PC-3 (cell line): ENCODE data around the gene CCDC8.

Experiments used
- EZH2 ChIP-seq: fragments of 300-600 bp; sonication (generic); IDR thresholded peaks from one replicate; pipeline ENCODE4 v1.6.1; 2017; ENCODE audit warnings: antibody characterized with exemption, mild to moderate bottlenecking, low read length; ENCODE audit not compliant: unreplicated experiment
- EZH2phosphoT487 ChIP-seq: fragments of 300-600 bp; sonication (generic); IDR thresholded peaks from 2 replicates; pipeline ENCODE4 v1.6.1; 2018; ENCODE audit warnings: mild to moderate bottlenecking, antibody characterized with exemption, low read length, borderline replicate concordance
- TF ChIP-seq, protein P1 (sequence below): fragments of 300-600 bp; sonication (generic); conservative IDR thresholded peaks from 2 replicates; pipeline ENCODE4 v1.5.1; 2017; ENCODE audit warnings: antibody characterized with exemption, low read depth, mild to moderate bottlenecking, low read length

DNA sequence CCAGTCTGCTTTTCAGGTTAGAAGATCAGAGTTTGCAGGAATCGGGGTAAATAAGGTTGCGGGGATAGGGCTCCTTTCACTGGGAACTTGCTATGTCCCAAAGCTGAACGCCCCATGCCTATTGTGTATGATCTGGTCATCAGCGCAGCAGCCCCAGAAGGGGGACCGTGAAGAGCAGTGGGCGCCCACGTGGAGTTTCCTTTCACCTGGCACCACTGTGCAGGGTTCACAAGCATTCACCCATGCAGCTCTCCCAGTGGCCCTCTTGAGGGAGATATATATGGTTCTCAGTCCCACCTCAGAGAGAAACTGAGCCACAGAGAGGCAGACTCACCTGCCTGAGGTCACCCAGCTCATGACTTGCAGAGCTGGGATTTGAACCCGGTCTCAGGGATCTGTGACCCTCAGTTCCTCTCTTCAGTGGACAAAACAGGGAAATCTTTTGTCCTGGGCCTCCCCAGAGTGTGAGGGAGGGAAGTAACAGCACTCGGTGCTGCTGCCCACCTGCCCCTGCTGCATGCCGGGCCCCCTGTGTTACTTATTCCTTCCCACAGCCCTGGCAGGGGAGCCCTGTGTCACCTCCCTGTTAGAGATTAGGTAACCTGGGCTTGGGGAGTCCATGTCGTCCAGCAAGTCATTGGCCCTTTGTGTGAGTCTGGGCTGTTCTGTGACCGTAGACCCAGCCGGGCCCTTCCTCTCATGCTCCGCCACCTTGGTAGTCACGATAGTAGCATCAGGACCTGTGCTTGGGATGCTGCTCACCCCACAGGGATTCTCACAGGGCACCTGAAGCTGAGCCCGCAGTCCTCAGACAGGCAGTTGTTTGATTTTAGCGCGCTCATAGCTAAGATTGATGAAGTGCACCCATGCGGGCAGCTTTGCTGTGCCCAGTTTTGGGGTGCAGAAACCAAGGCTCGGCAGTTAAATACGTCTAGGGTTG is 38.6 kb downstream of the CCDC8 start:
- TF ChIP-seq EZH2phosphoT487 (no peak), EZH2 (no peak)
- TF ChIP-seq, protein P1, sequence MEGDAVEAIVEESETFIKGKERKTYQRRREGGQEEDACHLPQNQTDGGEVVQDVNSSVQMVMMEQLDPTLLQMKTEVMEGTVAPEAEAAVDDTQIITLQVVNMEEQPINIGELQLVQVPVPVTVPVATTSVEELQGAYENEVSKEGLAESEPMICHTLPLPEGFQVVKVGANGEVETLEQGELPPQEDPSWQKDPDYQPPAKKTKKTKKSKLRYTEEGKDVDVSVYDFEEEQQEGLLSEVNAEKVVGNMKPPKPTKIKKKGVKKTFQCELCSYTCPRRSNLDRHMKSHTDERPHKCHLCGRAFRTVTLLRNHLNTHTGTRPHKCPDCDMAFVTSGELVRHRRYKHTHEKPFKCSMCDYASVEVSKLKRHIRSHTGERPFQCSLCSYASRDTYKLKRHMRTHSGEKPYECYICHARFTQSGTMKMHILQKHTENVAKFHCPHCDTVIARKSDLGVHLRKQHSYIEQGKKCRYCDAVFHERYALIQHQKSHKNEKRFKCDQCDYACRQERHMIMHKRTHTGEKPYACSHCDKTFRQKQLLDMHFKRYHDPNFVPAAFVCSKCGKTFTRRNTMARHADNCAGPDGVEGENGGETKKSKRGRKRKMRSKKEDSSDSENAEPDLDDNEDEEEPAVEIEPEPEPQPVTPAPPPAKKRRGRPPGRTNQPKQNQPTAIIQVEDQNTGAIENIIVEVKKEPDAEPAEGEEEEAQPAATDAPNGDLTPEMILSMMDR: no peak
